GM18511 (cell line): ENCODE measurements around the gene TMEM9.
"Not testable (repeated sequence)": the region's sequence is repeated elsewhere in the genome, so short reads cannot be mapped to it uniquely, and the experiment has no call there.

Experiments
- ATAC-seq: cut with Tn5 transposase; IDR thresholded peaks from one replicate; pipeline ENCODE4 v1.9.1; 2021; ENCODE audit warnings: mild to moderate bottlenecking, moderate library complexity; ENCODE audit not compliant: unreplicated experiment

Gene TMEM9

GRCh38 chr1:201175820-201176500, 21.7 kb upstream of the TMEM9 start:
- ATAC-seq, result no peak

GRCh38 chr1:201173736-201174135, 19.5 kb upstream of the TMEM9 start:
- ATAC-seq, result no peak

- no peak for ATAC-seq
Measured at GRCh38 chr1:201172999-201173610, 18.8 kb upstream of the TMEM9 start.

- no peak for ATAC-seq
Measured at GRCh38 chr1:201172326-201172725, 18.1 kb upstream of the TMEM9 start.

GRCh38 chr1:201171063-201172036, 17.1 kb upstream of the TMEM9 start:
- peak; percentile 47 for ATAC-seq

- peak; percentile 95 for ATAC-seq
Measured at GRCh38 chr1:201170533-201171062, 16.3 kb upstream of the TMEM9 start.

GRCh38 chr1:201169971-201170532, 15.8 kb upstream of the TMEM9 start:
- ATAC-seq, result no peak

GRCh38 chr1:201169203-201169602, 14.9 kb upstream of the TMEM9 start:
- no peak for ATAC-seq

- no peak for ATAC-seq
Measured at GRCh38 chr1:201167041-201167991, 13.0 kb upstream of the TMEM9 start.

- no peak for ATAC-seq
Measured at GRCh38 chr1:201164645-201165044, 10.4 kb upstream of the TMEM9 start.

GRCh38 chr1:201163707-201164106, 9.4 kb upstream of the TMEM9 start:
- no peak for ATAC-seq

GRCh38 chr1:201163036-201163435, 8.8 kb upstream of the TMEM9 start:
- ATAC-seq, result not testable (repeated sequence)

- ATAC-seq, result no peak
Measured at GRCh38 chr1:201157949-201158348, 3.7 kb upstream of the TMEM9 start.

GRCh38 chr1:201156819-201157218, 2.5 kb upstream of the TMEM9 start:
- ATAC-seq, result no peak

GRCh38 chr1:201156346-201156745, 2.1 kb upstream of the TMEM9 start:
- no peak for ATAC-seq

- no peak for ATAC-seq
Measured at GRCh38 chr1:201155354-201155753, 1.1 kb upstream of the TMEM9 start.

GRCh38 chr1:201153474-201154388, 543 bp downstream of the TMEM9 start:
- ATAC-seq, result peak; percentile 85

- no peak for ATAC-seq
Measured at GRCh38 chr1:201149400-201149799, 4.9 kb downstream of the TMEM9 start.
